ENCODE data around the gene MREG.

MREG gene

GRCh38 chr2:216008387-216008786 lies 5.0 kb downstream of the MREG start:
- Histone ChIP-seq H3K4me1 (ENCODE audit: control insufficient read depth, insufficient read depth, low read length) (peaks cover 6% of the 10 kb centered on the region), H3K4me3 (ENCODE audit: insufficient read depth, low read depth, low read length) (no peak overlapping the region), H3K36me3 (ENCODE audit: control insufficient read depth, insufficient read depth, low read length) (no peaks in the 10 kb centered on the region), H3K27ac (ENCODE audit: insufficient read depth, low read depth, low read length, poor library complexity, severe bottlenecking) (no peak overlapping the region), H3K27me3 (ENCODE audit: control insufficient read depth, insufficient read depth, low read length, poor library complexity, severe bottlenecking) (no peaks in the 10 kb centered on the region), H3K9me3 (ENCODE audit: control insufficient read depth, low read length) (no peaks in the 10 kb centered on the region)
- 59 to 78% methylated on average over 3 of the region's 3 CpGs for whole genome bisulfite sequencing, 2 experiments

GRCh38 chr2:216006164-216006663 lies 7.1 kb downstream of the MREG start:
- WGBS, 2 experiments: 44 to 49% methylated on average over 10 of the region's 10 CpGs
- H3K4me3 ChIP-seq (ENCODE audit: insufficient read depth, low read depth, low read length): no peak overlapping the region
- H3K27me3 ChIP-seq (ENCODE audit: control insufficient read depth, insufficient read depth, low read length, poor library complexity, severe bottlenecking): no peaks in the 10 kb centered on the region
- no peaks in the 10 kb centered on the region for H3K9me3 ChIP-seq (ENCODE audit: control insufficient read depth, low read length)
- peaks cover 22% of the 10 kb centered on the region for H3K4me1 ChIP-seq (ENCODE audit: control insufficient read depth, insufficient read depth, low read length)
- peak overlapping the region; percentile 5 for H3K27ac ChIP-seq (ENCODE audit: insufficient read depth, low read depth, low read length, poor library complexity, severe bottlenecking)
- H3K36me3 ChIP-seq (ENCODE audit: control insufficient read depth, insufficient read depth, low read length): no peaks in the 10 kb centered on the region

GRCh38 chr2:216004697-216005283 lies 8.6 kb downstream of the MREG start:
- 94 to 97% methylated on average over 3 of the region's 3 CpGs for WGBS, 2 experiments
- Histone ChIP-seq H3K4me1 (ENCODE audit: control insufficient read depth, insufficient read depth, low read length) (peaks cover 27% of the 10 kb centered on the region), H3K27me3 (ENCODE audit: control insufficient read depth, insufficient read depth, low read length, poor library complexity, severe bottlenecking) (no peaks in the 10 kb centered on the region), H3K4me3 (ENCODE audit: insufficient read depth, low read depth, low read length) (no peak overlapping the region), H3K27ac (ENCODE audit: insufficient read depth, low read depth, low read length, poor library complexity, severe bottlenecking) (no peak overlapping the region), H3K36me3 (ENCODE audit: control insufficient read depth, insufficient read depth, low read length) (no peaks in the 10 kb centered on the region), H3K9me3 (ENCODE audit: control insufficient read depth, low read length) (no peaks in the 10 kb centered on the region)

- 90 to 93% methylated on average over 6 of the region's 6 CpGs for WGBS, 2 experiments
- H3K4me3 ChIP-seq (ENCODE audit: insufficient read depth, low read depth, low read length): no peak overlapping the region
- no peaks in the 10 kb centered on the region for H3K27me3 ChIP-seq (ENCODE audit: control insufficient read depth, insufficient read depth, low read length, poor library complexity, severe bottlenecking)
- H3K36me3 ChIP-seq (ENCODE audit: control insufficient read depth, insufficient read depth, low read length): no peaks in the 10 kb centered on the region
- no peak overlapping the region for H3K27ac ChIP-seq (ENCODE audit: insufficient read depth, low read depth, low read length, poor library complexity, severe bottlenecking)
- H3K4me1 ChIP-seq (ENCODE audit: control insufficient read depth, insufficient read depth, low read length): peaks cover 27% of the 10 kb centered on the region
- H3K9me3 ChIP-seq (ENCODE audit: control insufficient read depth, low read length): no peaks in the 10 kb centered on the region
Observed at GRCh38 chr2:216003876-216004696, 9.3 kb downstream of the MREG start.

- whole genome bisulfite sequencing, 2 experiments: 85% methylated on average over 2 of the region's 2 CpGs
- Histone ChIP-seq H3K27ac (ENCODE audit: insufficient read depth, low read depth, low read length, poor library complexity, severe bottlenecking) (peak overlapping the region; percentile 20), H3K27me3 (ENCODE audit: control insufficient read depth, insufficient read depth, low read length, poor library complexity, severe bottlenecking) (no peaks in the 10 kb centered on the region), H3K4me1 (ENCODE audit: control insufficient read depth, insufficient read depth, low read length) (peaks cover 27% of the 10 kb centered on the region), H3K4me3 (ENCODE audit: insufficient read depth, low read depth, low read length) (no peak overlapping the region), H3K9me3 (ENCODE audit: control insufficient read depth, low read length) (no peaks in the 10 kb centered on the region), H3K36me3 (ENCODE audit: control insufficient read depth, insufficient read depth, low read length) (no peaks in the 10 kb centered on the region)
Observed at GRCh38 chr2:216002693-216003092, 10.7 kb downstream of the MREG start.

GRCh38 chr2:216002101-216002678 lies 11.2 kb downstream of the MREG start:
- peaks cover 27% of the 10 kb centered on the region for H3K4me1 ChIP-seq (ENCODE audit: control insufficient read depth, insufficient read depth, low read length)
- no peaks in the 10 kb centered on the region for H3K36me3 ChIP-seq (ENCODE audit: control insufficient read depth, insufficient read depth, low read length)
- 71 to 72% methylated on average over 5 of the region's 5 CpGs for WGBS, 2 experiments
- peak overlapping the region; percentile 20 for H3K27ac ChIP-seq (ENCODE audit: insufficient read depth, low read depth, low read length, poor library complexity, severe bottlenecking)
- no peaks in the 10 kb centered on the region for H3K9me3 ChIP-seq (ENCODE audit: control insufficient read depth, low read length)
- H3K4me3 ChIP-seq (ENCODE audit: insufficient read depth, low read depth, low read length): no peak overlapping the region
- no peaks in the 10 kb centered on the region for H3K27me3 ChIP-seq (ENCODE audit: control insufficient read depth, insufficient read depth, low read length, poor library complexity, severe bottlenecking)

- Histone ChIP-seq H3K36me3 (ENCODE audit: control insufficient read depth, insufficient read depth, low read length) (no peaks in the 10 kb centered on the region), H3K4me1 (ENCODE audit: control insufficient read depth, insufficient read depth, low read length) (peaks cover 27% of the 10 kb centered on the region), H3K9me3 (ENCODE audit: control insufficient read depth, low read length) (no peaks in the 10 kb centered on the region), H3K4me3 (ENCODE audit: insufficient read depth, low read depth, low read length) (no peak overlapping the region), H3K27ac (ENCODE audit: insufficient read depth, low read depth, low read length, poor library complexity, severe bottlenecking) (no peak overlapping the region), H3K27me3 (ENCODE audit: control insufficient read depth, insufficient read depth, low read length, poor library complexity, severe bottlenecking) (no peaks in the 10 kb centered on the region)
- WGBS, 2 experiments: 60% methylated on average over 8 to 9 of the region's 9 CpGs
Observed at GRCh38 chr2:216001216-216002100, 11.9 kb downstream of the MREG start.

- H3K4me1 ChIP-seq (ENCODE audit: control insufficient read depth, insufficient read depth, low read length): peaks cover 31% of the 10 kb centered on the region
- no peaks in the 10 kb centered on the region for H3K36me3 ChIP-seq (ENCODE audit: control insufficient read depth, insufficient read depth, low read length)
- no peaks in the 10 kb centered on the region for H3K9me3 ChIP-seq (ENCODE audit: control insufficient read depth, low read length)
- no peaks in the 10 kb centered on the region for H3K27me3 ChIP-seq (ENCODE audit: control insufficient read depth, insufficient read depth, low read length, poor library complexity, severe bottlenecking)
- H3K27ac ChIP-seq (ENCODE audit: insufficient read depth, low read depth, low read length, poor library complexity, severe bottlenecking): no peak overlapping the region
- 93 to 100% methylated on average over 1 to 2 of the region's 2 CpGs for WGBS, 2 experiments
- no peak overlapping the region for H3K4me3 ChIP-seq (ENCODE audit: insufficient read depth, low read depth, low read length)
Observed at GRCh38 chr2:215998636-215999035, 14.7 kb downstream of the MREG start.

- WGBS, 2 experiments: 96 to 100% methylated on average over 1 of the region's 1 CpG
- Histone ChIP-seq H3K27me3 (ENCODE audit: control insufficient read depth, insufficient read depth, low read length, poor library complexity, severe bottlenecking) (no peaks in the 10 kb centered on the region), H3K4me3 (ENCODE audit: insufficient read depth, low read depth, low read length) (no peak overlapping the region), H3K9me3 (ENCODE audit: control insufficient read depth, low read length) (no peaks in the 10 kb centered on the region), H3K4me1 (ENCODE audit: control insufficient read depth, insufficient read depth, low read length) (peaks cover 24% of the 10 kb centered on the region), H3K36me3 (ENCODE audit: control insufficient read depth, insufficient read depth, low read length) (no peaks in the 10 kb centered on the region), H3K27ac (ENCODE audit: insufficient read depth, low read depth, low read length, poor library complexity, severe bottlenecking) (no peak overlapping the region)
Observed at GRCh38 chr2:215997219-215997618, 16.1 kb downstream of the MREG start.
